Stimulated activated CD4-positive, alpha-beta T cell treated with anti-CD3 and anti-CD28 coated beads, Interleukin-12 subunit alpha, Interleukin-12 subunit beta, amount 100 ng/mL, for 4 hours (primary cell): ENCODE data around the gene HMX3.

Source experiments
- DNase-seq: peaks from one replicate; pipeline ENCODE4 v3.0.0-alpha.2; 2020

HMX3 gene

DNA sequence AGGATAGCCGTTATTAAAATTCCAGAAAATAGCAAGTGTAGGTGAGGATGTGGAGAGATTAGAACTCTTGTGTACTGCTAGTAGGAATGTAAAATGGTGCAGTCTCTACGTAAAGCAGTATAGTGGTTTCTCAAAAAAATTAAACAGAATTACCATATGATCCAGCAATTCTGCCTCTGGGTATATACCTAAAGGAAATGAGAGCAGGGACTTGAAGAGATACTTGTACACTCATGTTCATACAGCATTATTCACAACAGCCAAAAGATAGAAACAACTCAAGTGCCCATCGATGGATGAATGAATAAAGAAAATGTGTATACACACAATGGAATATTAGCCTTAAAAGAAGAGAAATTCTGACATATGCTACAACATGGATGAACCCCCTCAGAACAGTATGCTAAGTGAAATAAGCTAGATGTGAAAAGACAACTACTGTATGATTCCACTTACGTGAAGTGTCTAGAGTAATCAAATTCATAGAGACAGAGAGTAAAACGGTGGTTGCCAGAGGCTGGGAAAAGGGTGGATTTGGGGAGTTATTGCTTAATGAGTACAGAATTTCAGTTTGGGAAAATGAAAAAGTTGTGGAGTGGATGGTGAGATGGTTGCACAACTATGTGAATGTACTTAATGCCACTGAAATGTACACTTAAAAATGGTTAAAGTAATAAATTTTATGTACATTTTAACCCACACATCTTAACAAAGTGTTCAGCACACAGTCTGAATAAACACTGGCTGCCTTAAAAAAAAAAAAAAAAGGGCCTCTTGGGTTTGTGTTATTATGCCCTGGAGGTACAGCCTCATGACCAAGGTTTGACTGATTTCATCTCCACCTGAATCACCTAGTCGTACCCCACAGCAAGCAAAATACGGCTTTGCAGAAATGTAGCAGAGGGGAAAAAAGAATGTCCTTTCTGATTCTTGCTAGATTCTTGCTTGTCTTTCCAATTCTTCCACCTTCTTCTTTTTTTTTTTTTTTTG is 44.6 kb downstream of the HMX3 start:
- DNase-seq, result no peak

DNA sequence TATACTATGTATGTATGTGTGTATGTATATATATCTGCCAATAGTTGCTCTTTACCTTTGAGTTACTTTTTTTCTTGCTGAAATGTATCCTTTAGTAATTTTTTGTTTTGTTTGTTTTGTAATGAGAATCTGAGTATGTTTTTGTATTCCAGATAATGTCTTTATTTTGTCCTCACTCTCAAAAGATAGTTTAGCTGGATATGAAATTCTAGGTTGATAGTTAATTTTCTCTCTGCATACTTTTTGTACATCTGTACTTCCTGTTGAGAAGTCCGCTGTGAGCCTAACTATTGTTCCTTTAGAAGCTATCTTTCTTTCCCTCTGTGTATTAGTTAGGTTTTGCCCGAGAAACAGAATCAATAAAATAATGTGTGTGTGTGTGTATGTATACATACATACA is 48.0 kb downstream of the HMX3 start:
- DNase-seq, result no peak

DNA sequence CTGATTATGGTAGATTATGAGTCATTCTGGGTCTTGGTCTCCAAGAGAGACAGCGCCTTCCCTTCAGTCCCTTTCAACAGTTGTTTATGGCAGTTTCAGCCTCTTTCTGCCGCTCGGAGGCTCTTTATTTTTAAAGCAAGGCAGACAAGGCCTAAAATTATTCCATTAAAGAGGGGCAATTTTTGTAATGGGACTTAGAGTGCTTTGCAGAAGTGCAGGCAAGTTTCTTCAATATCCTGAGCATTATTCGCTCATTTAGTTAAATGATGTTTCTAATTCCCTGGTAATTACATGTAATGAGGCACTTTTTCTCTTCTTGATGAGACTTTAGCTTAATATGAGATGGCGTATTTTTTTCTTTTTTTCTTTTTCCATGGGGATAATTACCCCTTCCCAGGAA is 52.0 kb downstream of the HMX3 start:
- no peak for DNase-seq
